OCI-LY3 (cell line): ENCODE results near the gene ASPSCR1.

Experiments
- H2AFZ ChIP-seq: fragments of 200-600, 300-600 bp; shearing (Covaris generic); 2 replicates; pipeline ENCODE4 v1.6.0; 2014; ENCODE audit warnings: antibody characterized with exemption, low read depth, low read length
- H3K27ac ChIP-seq: fragments of 200-600, 300-600 bp; sonication (generic); 2 replicates; pipeline ENCODE4 v1.5.1; 2014; ENCODE audit warnings: mild to moderate bottlenecking, low read length, moderate library complexity, mixed read lengths
- H3K27me3 ChIP-seq: fragments of 200-600, 300-600 bp; sonication (generic); 2 replicates; pipeline ENCODE4 v1.6.1; 2014; ENCODE audit warnings: low read depth, low read length, mixed read lengths
- H3K36me3 ChIP-seq: fragments of 200-600, 300-600 bp; sonication (generic); replicated peaks from 2 replicates; pipeline ENCODE3; 2014; ENCODE audit warnings: low read depth, low read length, mixed read lengths
- H3K4me1 ChIP-seq: fragments of 300-600, 200-600 bp; sonication (generic); 2 replicates; pipeline ENCODE4 v1.6.1; 2014; ENCODE audit warnings: low read length, mixed read lengths
- H3K4me2 ChIP-seq: fragments of 200-600, 300-600 bp; sonication (generic); 2 replicates; pipeline ENCODE4 v1.6.1; 2014; ENCODE audit warnings: low read length, mixed read lengths
- H3K4me3 ChIP-seq: fragments of 300-600, 200-600 bp; sonication (generic); 2 replicates; pipeline ENCODE4 v1.5.1; 2014; ENCODE audit warnings: antibody characterized with exemption, mild to moderate bottlenecking, low read length, moderate library complexity
- H3K79me2 ChIP-seq: fragments of 300-600, 200-600 bp; shearing (Covaris generic); 2 replicates; pipeline ENCODE4 v1.6.1; 2014; ENCODE audit warnings: mild to moderate bottlenecking, low read length, mixed read lengths
- H3K9ac ChIP-seq: fragments of 300-600, 200-600 bp; shearing (Covaris generic); 2 replicates; pipeline ENCODE4 v1.6.0; 2014; ENCODE audit warnings: mild to moderate bottlenecking, low read length, moderate library complexity
- H3K9me3 ChIP-seq: fragments of 200-600, 300-600 bp; shearing (Covaris generic); 2 replicates; pipeline ENCODE4 v1.6.1; 2014; ENCODE audit warnings: low read length, mixed read lengths; ENCODE audit not compliant: insufficient read depth
- H4K20me1 ChIP-seq: fragments of 200-600, 300-600 bp; sonication (generic); 2 replicates; pipeline ENCODE4 v1.6.1; 2016; ENCODE audit warnings: low read length, mixed read lengths; ENCODE audit not compliant: insufficient read depth
- CTCF ChIP-seq: fragments of 200-600, 300-600 bp; sonication (generic); IDR thresholded peaks from 2 replicates; pipeline ENCODE4 v1.5.1; 2014; ENCODE audit warnings: antibody characterized with exemption, low read length, low read depth
- EZH2phosphoT487 ChIP-seq: fragments of 200-600 bp; shearing (Covaris generic); IDR thresholded peaks from 2 replicates; pipeline ENCODE4 v1.6.1; 2018; ENCODE audit warnings: antibody characterized with exemption, mixed run types, low read depth

ASPSCR1 gene

GRCh38 chr17:82018152-82018988 lies 40.9 kb downstream of the ASPSCR1 start:
- H3K4me1 ChIP-seq: peaks cover 12% of the 10 kb centered on the region
- peaks cover 13% of the 10 kb centered on the region for H4K20me1 ChIP-seq
- H3K27ac ChIP-seq: no peak overlapping the region
- TF ChIP-seq CTCF: no peak
- no peak for TF ChIP-seq EZH2phosphoT487
- no peak overlapping the region for H3K9ac ChIP-seq
- no peak overlapping the region for H3K4me3 ChIP-seq
- H3K36me3 ChIP-seq: no peaks in the 10 kb centered on the region
- H3K79me2 ChIP-seq: peaks cover 15% of the 10 kb centered on the region
- no peaks in the 10 kb centered on the region for H3K27me3 ChIP-seq
- no peaks in the 10 kb centered on the region for H3K9me3 ChIP-seq
- no peak overlapping the region for H2AFZ ChIP-seq
- no peak overlapping the region for H3K4me2 ChIP-seq

- no peak overlapping the region for H3K9ac ChIP-seq
- H3K27ac ChIP-seq: no peak overlapping the region
- H4K20me1 ChIP-seq: peaks cover 13% of the 10 kb centered on the region
- no peaks in the 10 kb centered on the region for H3K27me3 ChIP-seq
- no peaks in the 10 kb centered on the region for H3K36me3 ChIP-seq
- TF ChIP-seq EZH2phosphoT487 (no peak), CTCF (no peak)
- no peak overlapping the region for H2AFZ ChIP-seq
- no peak overlapping the region for H3K4me2 ChIP-seq
- H3K79me2 ChIP-seq: peaks cover 15% of the 10 kb centered on the region
- no peak overlapping the region for H3K4me3 ChIP-seq
- peaks cover 15% of the 10 kb centered on the region for H3K4me1 ChIP-seq
- H3K9me3 ChIP-seq: no peaks in the 10 kb centered on the region
These were observed 41.7 kb downstream of the ASPSCR1 start for GRCh38 chr17:82018989-82019689.

GRCh38 chr17:82019690-82020571 lies 42.5 kb downstream of the ASPSCR1 start:
- peaks cover 15% of the 10 kb centered on the region for H3K79me2 ChIP-seq
- H3K36me3 ChIP-seq: no peaks in the 10 kb centered on the region
- H3K9ac ChIP-seq: no peak overlapping the region
- H4K20me1 ChIP-seq: peaks cover 13% of the 10 kb centered on the region
- no peak for TF ChIP-seq EZH2phosphoT487
- peak; percentile 80 for TF ChIP-seq CTCF
- no peaks in the 10 kb centered on the region for H3K27me3 ChIP-seq
- H2AFZ ChIP-seq: no peak overlapping the region
- no peak overlapping the region for H3K4me3 ChIP-seq
- no peak overlapping the region for H3K4me2 ChIP-seq
- H3K9me3 ChIP-seq: no peaks in the 10 kb centered on the region
- peaks cover 19% of the 10 kb centered on the region for H3K4me1 ChIP-seq
- H3K27ac ChIP-seq: no peak overlapping the region
